GM12874 (cell line): ENCODE data around the gene EXOSC10.

Experiments
- CTCF ChIP-seq: IDR thresholded peaks from 2 replicates; pipeline ENCODE4 v1.5.1; 2011; ENCODE audit warnings: low read depth, mild to moderate bottlenecking, control low read depth, low read length, moderate library complexity; ENCODE audit not compliant: insufficient read depth

EXOSC10 gene

DNA sequence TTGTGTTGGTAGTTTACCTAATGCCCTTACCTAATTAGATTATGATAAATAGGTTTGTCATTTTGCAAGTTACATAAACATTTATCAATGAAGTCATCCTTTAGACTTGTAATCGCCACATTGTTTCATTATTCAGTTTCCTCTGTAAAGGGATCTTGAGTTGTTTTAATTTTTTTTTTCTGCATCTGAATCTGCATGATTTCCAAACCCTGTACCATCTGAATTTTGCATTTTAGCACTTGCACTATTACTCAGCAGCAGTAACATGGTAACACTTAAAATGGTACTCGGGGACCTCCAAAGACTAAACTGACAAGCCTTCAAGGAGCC, 74.8 kb downstream of the EXOSC10 start:
- TF ChIP-seq CTCF = no peak

DNA sequence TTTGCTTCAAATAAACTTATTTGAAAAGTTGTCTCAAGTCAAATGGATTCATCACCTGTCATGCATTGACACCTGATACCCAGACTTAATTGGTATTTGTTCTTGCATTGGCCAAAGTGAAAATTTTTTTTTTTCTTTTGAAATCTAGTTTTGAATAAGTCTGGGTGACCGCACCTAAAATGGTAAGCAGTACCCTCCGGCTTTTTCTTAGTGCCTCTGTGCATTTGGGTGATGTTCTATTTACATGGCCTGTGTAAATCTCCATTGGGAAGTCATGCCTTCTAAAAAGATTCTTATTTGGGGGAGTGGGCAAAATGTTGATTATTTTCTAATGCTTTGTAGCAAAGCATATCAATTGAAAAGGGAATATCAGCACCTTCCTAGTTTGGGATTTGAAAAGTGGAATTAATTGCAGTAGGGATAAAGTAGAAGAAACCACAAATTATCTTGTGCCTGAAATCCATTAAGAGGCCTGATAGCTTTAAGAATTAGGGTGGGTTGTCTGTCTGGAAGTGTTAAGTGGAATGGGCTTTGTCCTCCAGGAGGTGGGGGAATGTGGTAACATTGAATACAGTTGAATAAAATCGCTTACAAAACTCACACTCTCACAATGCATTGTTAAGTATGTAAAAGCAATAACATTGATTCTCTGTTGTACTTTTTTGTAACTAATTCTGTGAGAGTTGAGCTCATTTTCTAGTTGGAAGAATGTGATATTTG, 75.4 kb downstream of the EXOSC10 start:
- no peak for TF ChIP-seq CTCF

DNA sequence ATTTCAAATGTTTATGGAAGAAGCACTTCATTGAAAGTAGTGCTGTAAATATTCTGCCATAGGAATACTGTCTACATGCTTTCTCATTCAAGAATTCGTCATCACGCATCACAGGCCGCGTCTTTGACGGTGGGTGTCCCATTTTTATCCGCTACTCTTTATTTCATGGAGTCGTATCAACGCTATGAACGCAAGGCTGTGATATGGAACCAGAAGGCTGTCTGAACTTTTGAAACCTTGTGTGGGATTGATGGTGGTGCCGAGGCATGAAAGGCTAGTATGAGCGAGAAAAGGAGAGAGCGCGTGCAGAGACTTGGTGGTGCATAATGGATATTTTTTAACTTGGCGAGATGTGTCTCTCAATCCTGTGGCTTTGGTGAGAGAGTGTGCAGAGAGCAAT, 76.5 kb downstream of the EXOSC10 start:
- no peak for TF ChIP-seq CTCF

DNA sequence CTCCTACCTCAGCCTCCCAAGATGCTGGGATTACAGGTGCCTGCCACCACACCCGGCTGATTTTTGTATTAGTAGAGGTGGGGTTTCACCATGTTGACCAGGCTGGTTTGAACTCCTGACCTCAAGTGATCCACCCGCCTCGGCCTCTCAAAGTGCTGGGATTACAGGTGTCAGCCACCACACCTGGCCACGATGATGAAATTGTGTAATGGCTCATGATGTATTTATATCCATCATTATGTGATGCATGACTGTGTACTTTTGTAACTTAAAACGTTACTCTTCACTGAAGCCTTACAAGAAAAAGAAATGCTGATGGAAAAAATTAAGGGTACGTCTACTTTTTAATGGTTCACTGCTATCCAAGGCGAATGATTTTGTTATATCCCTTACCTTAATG, 79.7 kb downstream of the EXOSC10 start:
- no peak for TF ChIP-seq CTCF
